Spleen (tissue), 7 donors: Measurements from ENCODE around the gene CDIP1.

ENCODE experiments used
- POLR2A ChIP-seq, 3 donors: fragments of 450-650 bp; IDR thresholded peaks; one replicate each; pipeline ENCODE4 v1.5.1; 2017; ENCODE audit warnings: antibody characterized with exemption in 3 of 3, mild to moderate bottlenecking in 1 of 3
- TF ChIP-seq, protein P1 (sequence below), 11 experiments: fragments of 200-600 bp in 7 of 11; fragments of 450-650 bp in 4 of 11; sonication (generic) in 4 of 11; IDR thresholded peaks in 8 of 11; conservative IDR thresholded peaks in 3 of 11; 1 replicate in 7 of 11; 2 replicates in 4 of 11; pipeline versions ENCODE4 v1.4.0 to v1.8.0; 2016 to 2021; ENCODE audit warnings: antibody characterized with exemption in 11 of 11, inconsistent platforms in 4 of 11, mild to moderate bottlenecking in 1 of 11
- donor health status: DM: no; HTN: no; CAD: no; lungs with moderate emphysema.
- donor health status: DM: no; HTN: no; CAD: no.
- donor health status: DM: no; HTN: no; CAD: no.

DNA sequence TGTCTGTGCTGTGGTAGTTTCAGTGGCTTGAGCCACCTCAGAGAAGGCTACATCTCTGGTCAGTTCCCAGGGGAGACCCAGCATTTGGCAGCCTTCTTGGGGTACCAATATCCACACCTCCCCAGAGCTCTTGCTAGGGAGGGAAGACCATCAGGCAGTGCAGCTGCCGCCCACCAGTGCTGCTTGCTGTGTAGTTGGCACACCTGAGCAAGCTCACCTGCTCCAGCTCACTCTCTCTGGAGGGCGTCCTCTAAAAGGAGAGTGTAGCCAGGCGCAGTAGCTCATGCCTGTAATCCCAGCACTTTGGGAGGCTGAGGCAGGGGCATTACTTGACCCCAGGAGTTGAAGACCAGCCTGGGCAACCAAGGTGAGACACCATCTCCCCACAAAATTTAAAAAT lies 29.8 kb downstream of the CDIP1 start:
- TF ChIP-seq, protein P1, sequence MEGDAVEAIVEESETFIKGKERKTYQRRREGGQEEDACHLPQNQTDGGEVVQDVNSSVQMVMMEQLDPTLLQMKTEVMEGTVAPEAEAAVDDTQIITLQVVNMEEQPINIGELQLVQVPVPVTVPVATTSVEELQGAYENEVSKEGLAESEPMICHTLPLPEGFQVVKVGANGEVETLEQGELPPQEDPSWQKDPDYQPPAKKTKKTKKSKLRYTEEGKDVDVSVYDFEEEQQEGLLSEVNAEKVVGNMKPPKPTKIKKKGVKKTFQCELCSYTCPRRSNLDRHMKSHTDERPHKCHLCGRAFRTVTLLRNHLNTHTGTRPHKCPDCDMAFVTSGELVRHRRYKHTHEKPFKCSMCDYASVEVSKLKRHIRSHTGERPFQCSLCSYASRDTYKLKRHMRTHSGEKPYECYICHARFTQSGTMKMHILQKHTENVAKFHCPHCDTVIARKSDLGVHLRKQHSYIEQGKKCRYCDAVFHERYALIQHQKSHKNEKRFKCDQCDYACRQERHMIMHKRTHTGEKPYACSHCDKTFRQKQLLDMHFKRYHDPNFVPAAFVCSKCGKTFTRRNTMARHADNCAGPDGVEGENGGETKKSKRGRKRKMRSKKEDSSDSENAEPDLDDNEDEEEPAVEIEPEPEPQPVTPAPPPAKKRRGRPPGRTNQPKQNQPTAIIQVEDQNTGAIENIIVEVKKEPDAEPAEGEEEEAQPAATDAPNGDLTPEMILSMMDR (IDR thresholded peaks at IDR 0.05 in 8 of 11, conservative IDR thresholded peaks at IDR 0.05 in 3 of 11): no peak
- no peak for TF ChIP-seq POLR2A (IDR thresholded peaks at IDR 0.05)
